Kidney capillary endothelial cell (primary cell): ENCODE data around the gene SPDYA.
"Not testable (repeated sequence)": the region's sequence is repeated elsewhere in the genome, so short reads cannot be mapped to it uniquely, and the experiment has no call there.

Experiments
- DNase-seq: peaks from one replicate; pipeline ENCODE4 v3.0.0-alpha.2; 2018; ENCODE audit warnings: low spot score

SPDYA gene

GRCh38 chr2:28810384-28811285, at the start of gene SPDYA:
TSS of gene SPDYA (plus strand) at chr2:28810834. CDS start at chr2:28816015, 5,181 bp downstream.
- peak; percentile 53 for DNase-seq

- DNase-seq = no peak
Measured at GRCh38 chr2:28761420-28761819, 49.2 kb upstream of the SPDYA start.

DNA sequence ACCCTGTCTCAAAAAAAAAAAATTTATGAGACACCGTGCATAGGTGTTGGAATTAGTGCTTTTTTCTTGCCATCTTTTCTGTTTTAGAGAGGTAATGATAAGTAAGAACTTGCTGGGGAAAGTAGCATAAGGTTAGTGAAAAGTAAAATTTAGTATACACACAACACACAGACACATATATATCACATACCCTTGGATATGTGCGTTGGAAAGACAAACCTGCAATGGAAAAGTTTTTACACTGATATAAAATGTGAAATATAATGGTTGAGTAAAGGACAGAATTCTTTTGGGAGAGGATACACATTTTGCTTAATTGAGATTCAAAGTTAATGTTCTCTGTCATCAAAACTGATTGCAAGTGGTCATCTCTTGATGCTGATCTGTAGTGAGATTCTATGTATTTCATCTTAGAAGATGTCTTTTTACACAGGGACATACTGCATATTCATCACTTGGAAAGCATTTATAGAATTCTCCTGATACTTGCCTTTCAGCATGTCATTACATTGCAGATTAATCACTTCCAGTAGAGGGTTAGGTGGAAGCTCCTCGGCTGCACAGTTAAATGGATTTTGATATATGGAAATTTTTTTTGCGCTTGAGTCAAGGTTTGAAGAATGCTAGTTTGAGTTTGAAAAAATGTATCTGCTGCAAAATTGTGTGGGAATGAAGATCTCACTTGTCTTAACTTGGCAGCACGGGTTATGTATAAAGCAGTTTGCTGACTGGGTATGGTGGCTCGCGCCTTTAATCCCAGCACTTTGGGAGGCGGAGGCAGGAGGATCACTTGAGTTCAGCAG, 45.5 kb upstream of the SPDYA start:
- no peak for DNase-seq

DNA sequence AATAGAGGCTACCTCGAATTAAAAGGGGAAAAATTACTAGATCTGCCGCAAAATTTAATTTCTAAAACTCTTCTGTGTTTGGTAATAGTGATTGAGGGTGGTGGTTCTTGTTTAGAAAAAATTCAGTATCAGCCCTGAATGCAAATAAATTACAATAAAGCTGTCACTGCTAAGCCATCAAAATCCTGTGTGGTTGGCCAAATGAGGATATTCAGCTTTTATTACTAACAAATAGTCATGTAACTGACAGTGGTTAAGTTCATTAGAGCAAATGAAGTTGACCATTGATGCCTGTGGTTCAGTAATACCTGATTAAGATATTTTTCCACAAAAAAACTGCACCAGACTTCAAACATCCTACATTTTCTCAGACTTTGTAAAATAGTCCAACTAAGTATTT, 44.6 kb upstream of the SPDYA start:
- no peak for DNase-seq

GRCh38 chr2:28767337-28767736, 43.3 kb upstream of the SPDYA start:
- no peak for DNase-seq

GRCh38 chr2:28768422-28768821, 42.2 kb upstream of the SPDYA start:
- no peak for DNase-seq

GRCh38 chr2:28768952-28769351, 41.7 kb upstream of the SPDYA start:
- DNase-seq = no peak

GRCh38 chr2:28772351-28772750, 38.3 kb upstream of the SPDYA start:
- no peak for DNase-seq

GRCh38 chr2:28776471-28776870, 34.2 kb upstream of the SPDYA start:
- no peak for DNase-seq

GRCh38 chr2:28778392-28778791, 32.2 kb upstream of the SPDYA start:
- no peak for DNase-seq

DNA sequence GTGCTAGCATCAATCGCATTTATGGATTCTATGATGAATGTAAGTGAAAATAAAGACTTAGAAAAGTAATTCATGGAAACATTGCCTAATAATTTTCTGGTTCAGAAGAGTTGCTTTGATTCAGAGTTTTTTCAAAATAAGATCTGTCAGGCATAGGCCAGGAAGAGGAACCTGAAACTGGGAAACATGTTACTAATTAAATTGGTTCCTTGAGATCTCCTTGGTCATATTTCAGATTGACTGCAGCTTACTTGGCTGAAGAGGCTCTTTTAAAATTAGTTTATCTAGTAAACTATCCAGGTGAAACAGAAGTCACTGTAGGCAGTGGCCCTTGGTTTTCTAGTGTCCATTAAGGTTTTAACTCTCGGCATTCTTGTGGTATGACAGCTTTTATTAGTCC, 31.6 kb upstream of the SPDYA start:
- DNase-seq = no peak

- DNase-seq = no peak
Measured at GRCh38 chr2:28780496-28780895, 30.1 kb upstream of the SPDYA start.

DNA sequence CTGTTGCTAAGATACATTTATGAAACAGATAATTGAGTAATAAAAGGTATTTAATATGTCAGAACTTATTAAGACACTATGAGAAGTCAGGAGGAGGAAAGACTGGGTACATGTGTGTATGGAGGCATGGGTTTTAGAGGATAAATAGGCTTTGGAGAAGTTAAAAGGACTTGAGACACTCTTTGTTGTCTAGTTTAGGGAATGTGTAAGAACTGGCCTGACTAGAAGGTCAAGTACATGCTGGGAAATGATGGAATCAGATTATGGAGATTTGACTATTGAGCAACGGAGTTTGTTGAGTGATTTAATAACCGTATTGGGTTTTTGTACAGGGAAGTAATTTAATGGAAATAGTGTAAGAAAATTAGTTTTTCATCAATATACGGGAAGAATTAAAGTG, 28.2 kb upstream of the SPDYA start:
- DNase-seq = no peak

DNA sequence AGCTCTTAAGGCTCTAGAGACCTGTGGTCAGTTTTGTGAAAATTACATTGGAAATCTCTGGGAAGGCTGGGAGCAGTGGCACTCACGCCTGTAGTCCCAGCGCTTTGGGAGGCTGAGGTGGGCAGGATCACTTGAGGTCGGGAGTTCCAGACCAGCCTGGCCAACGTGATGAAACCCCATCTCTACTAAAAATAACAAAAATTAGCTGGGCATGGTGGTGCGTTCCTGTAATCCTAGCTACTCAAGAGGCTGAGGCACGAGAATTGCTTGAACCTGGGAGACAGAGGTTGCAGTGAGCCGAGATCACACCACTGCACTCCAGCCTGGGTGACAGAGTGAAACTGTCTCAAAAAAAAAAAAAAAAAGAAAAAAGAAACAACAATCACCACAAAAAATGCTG, 26.1 kb upstream of the SPDYA start:
- DNase-seq = not testable (repeated sequence)

- DNase-seq = no peak
Measured at GRCh38 chr2:28796620-28797019, 14.0 kb upstream of the SPDYA start.

GRCh38 chr2:28801726-28802125, 8.9 kb upstream of the SPDYA start:
- DNase-seq = no peak

DNA sequence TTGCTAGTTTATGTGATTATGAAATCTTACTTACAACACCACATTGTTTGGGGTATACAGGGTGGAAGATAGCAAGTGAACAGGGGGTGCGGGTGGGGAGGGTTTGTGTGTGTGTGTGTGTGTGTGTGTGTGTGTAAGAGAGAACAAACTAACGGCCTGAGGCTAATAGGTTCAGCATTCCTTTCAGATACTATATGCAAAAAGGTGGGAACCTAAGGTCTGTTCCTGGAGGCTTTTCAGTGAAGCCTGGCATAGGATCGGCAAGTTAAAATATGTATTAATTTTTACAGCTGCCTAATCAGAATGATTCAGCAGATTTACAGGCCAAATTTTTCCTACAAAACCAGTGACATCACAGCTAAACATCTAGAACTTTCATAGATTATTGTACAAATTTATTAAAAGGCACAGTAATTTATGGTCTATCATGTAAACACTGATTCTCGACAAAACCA, 7.6 kb upstream of the SPDYA start:
- DNase-seq = no peak

- DNase-seq = no peak
Measured at GRCh38 chr2:28809927-28810326, 707 bp upstream of the SPDYA start.

DNA sequence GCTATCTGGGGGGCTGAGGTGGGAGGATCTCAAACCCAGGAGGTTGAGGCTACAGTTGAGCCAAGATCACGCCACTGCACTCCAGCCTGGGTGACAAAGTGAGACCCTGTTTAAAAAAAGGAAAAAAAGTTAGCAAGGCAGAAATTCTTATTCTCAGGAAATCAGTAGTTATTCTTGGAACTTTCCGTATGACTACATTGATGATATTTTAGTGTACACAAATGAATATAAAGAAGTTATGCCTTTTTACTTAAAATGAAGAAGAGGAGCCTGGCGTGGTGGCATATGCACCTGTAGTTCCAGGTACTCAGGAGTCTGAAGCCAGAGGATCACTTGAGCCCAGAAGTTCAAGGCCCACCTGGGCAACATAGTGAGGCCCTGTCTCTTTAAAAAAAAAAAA, 7.4 kb downstream of the SPDYA start:
- DNase-seq = no peak

DNA sequence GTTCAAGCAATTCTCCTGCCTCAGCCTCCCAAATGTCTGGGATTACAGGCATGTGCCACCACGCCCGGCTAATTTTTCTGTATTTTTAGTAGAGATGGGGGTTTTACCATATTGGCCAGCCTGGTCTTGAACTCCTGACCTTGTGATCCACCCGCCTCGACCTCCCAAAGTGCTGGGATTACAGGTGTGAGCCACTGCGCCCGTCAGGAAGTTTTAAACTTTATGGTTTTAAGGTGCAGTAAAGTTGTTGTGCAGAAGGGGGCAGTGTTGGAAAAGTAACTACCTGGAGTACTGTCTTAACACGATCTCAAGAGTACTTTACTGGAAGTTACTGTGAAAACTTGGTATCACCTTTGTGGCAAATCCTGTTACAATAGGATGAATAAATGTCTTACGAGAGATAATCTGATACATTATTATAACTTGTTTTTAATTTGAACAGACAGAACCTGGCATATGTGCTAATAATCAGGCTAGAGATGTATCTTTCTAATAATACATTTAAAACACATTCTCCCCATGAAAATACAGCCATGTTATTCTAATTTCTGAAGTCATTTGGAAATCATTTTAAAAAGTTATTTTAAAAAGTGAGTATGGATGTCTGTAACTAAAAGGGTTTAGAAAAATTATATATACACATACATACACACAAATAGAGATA, 10.8 kb downstream of the SPDYA start:
- DNase-seq = peak; percentile 57

- no peak for DNase-seq
Measured at GRCh38 chr2:28822036-28822435, 11.4 kb downstream of the SPDYA start.

GRCh38 chr2:28824207-28824606, 13.6 kb downstream of the SPDYA start:
- no peak for DNase-seq

DNA sequence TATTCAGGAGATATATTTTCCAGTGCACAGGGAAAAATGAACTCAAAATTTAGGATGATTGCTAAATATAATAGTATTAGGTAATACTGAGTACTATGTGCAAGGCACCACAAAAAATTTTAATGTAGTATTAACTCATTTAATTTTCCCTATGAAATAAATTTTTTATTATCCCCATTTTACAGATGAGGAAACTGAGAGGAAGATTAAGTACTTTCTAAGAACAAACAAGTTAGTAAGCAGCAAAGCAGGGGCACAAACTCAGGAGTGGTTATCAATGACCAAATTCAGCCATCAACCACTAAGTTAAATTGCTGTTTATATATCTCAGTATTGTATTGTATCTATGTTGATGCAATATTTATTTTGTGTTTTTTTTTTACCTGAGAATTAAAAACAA, 14.2 kb downstream of the SPDYA start:
- no peak for DNase-seq
